GM13976 (cell line): ENCODE results near the gene CREBRF.
"Not testable (repeated sequence)": the region's sequence is repeated elsewhere in the genome, so short reads cannot be mapped to it uniquely, and the experiment has no call there.

Experiments used
- DNase-seq: peaks from one replicate; pipeline ENCODE4 v3.0.0; 2012; ENCODE audit warnings: low spot score
- CTCF ChIP-seq: IDR thresholded peaks from 2 replicates; pipeline ENCODE4 v1.5.1; 2012; ENCODE audit warnings: borderline replicate concordance, mild to moderate bottlenecking; ENCODE audit not compliant: insufficient read depth; ENCODE audit errors: extremely low read depth, missing control alignments, control extremely low read depth
- in situ Hi-C: fragments of 300-500 bp; cut with MboI; formaldehyde crosslinking; loops from one replicate; pipeline ENCODE4 v1.12.0; 2022; ENCODE audit warnings: low sequenced_read_pairs, mixed read lengths, inconsistent platforms; ENCODE audit not compliant: unreplicated experiment

CREBRF gene

GRCh38 chr5:173114536-173114935, 58.4 kb downstream of the CREBRF start:
- DNase-seq: no peak
- TF ChIP-seq CTCF: no peak
- in situ Hi-C loops: no loop called here

DNA sequence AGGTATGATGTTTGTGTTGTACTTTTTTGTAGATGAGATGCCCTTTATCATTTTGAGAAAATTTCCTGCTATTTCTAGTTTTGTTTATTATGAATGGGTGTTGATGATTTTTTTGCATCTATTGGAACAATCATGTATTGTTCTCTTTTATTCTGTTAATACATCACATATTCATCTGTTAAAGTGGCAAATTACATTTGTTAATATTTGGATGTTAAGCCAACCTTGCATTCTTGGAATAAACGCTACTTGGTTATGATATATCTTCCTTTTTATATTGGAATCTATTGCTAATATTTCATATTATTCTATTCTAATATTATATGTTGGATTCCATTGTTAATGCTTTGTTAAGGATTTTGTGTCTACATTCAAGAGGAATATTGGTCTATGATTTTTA, 63.6 kb downstream of the CREBRF start:
- no peak for DNase-seq
- in situ Hi-C loops: no loop called here
- no peak for TF ChIP-seq CTCF

GRCh38 chr5:173123416-173123815, 67.3 kb downstream of the CREBRF start:
- DNase-seq: no peak
- in situ Hi-C loops: no loop called here
- TF ChIP-seq CTCF: no peak

DNA sequence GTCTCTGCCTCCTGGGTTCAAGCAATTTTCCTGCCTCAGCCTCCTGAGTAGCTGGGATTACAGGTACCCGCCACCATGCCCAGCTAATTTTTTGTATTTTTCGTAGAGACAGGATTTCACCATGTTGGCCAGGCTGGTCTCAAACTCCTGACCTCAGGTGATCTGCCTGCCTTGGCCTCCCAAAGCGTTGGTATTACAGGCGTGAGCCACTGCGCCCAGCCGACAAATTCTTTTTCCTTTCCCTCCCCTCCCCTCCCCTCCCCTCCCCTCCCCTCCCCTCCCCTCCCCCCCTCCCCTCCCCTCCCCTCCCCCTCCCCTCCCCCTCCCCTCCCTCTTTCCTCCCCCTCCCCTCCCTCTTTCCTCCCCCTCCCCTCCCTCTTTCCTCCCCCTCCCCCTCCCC, 76.0 kb downstream of the CREBRF start:
- DNase-seq, in situ Hi-C loops: not testable (repeated sequence)

DNA sequence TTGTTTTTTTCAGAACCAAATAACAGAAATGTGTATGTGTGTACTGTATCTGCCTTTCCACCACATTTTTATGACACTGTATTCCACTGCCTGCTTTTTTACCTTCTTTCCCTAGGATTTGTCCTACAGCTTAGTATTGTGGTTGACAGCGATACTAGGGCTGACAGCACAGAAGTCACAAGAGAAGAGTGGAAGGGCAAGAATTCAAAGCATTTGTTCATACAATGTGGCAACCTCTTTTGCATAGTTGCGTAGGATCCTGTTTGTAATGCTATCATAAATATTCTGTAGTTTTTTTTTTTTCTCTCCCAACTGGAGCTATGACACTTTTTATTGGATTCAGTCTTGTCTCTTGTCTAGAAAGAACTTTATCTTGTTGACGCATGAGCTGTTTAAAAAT, 82.6 kb downstream of the CREBRF start:
- in situ Hi-C loops: no loop called here
- no peak for DNase-seq
- no peak for TF ChIP-seq CTCF

DNA sequence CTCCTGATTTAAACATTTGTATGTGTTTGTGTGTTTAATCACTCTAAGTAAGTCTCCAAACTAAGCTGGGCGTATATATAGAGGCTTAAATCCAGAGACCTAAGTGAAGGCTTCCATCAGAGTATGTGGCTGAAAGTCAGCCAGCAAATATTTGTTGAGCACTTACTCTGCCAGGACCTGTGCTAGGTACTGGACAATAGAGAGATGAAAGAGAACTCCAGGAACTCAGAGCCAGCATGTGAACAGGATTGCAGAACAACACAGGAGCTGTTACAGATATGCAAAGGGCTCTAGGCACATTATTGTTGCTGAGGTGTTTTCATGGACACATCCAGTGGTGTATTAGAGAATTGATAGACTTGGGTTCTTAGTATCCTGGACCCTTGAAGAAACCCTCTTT, 83.5 kb downstream of the CREBRF start:
- DNase-seq: no peak
- no peak for TF ChIP-seq CTCF
- in situ Hi-C loops: loop anchor here (10.0 kb wide), 1 partner anchor 155 kb away; the partner anchor contains the start of gene ATP6V0E1

GRCh38 chr5:173140769-173141168, 84.6 kb downstream of the CREBRF start:
- in situ Hi-C loops: loop anchor here (10.0 kb wide), 1 partner anchor 156 kb away; the partner anchor contains the start of gene ATP6V0E1
- TF ChIP-seq CTCF: no peak
- DNase-seq: no peak
